Liver (tissue), 9 donors: Measurements from ENCODE around the gene SNX19. TPM values are rescaled to one million over a fixed set of nuclear protein-coding genes. Genes with fewer than 3 reads are reported as not detected.

Experiments used
- DNase-seq: peaks from one replicate; pipeline ENCODE4 v3.0.0-alpha.2; 2017; ENCODE audit warnings: low spot score
- H3K27ac ChIP-seq, 2 donors: one replicate each; pipeline ENCODE4 v1.7.0; 2013; ENCODE audit warnings: inconsistent platforms in 2 of 2, low read length in 2 of 2, control low read depth in 1 of 2, low read depth in 1 of 2, mild to moderate bottlenecking in 1 of 2
- H3K27me3 ChIP-seq, 4 donors: one replicate each; pipeline versions ENCODE4 v1.6.1 to v1.7.0; 2013; ENCODE audit warnings: low read length in 3 of 4, inconsistent platforms in 1 of 4, mild to moderate bottlenecking in 1 of 4, moderate library complexity in 1 of 4; ENCODE audit not compliant: control insufficient read depth in 4 of 4, insufficient read depth in 4 of 4
- H3K36me3 ChIP-seq, 4 donors: one replicate each; pipeline versions ENCODE4 v1.6.1 to v1.7.0; 2013; ENCODE audit warnings: low read length in 3 of 4, mild to moderate bottlenecking in 3 of 4, low read depth in 1 of 4, moderate library complexity in 1 of 4; ENCODE audit not compliant: control insufficient read depth in 4 of 4, insufficient read depth in 3 of 4
- H3K4me1 ChIP-seq, 4 donors: one replicate each; pipeline versions ENCODE4 v1.6.1 to v1.7.0; 2013; ENCODE audit warnings: low read length in 3 of 4, mild to moderate bottlenecking in 3 of 4, moderate library complexity in 1 of 4; ENCODE audit not compliant: control insufficient read depth in 4 of 4, insufficient read depth in 4 of 4
- H3K4me3 ChIP-seq, 3 donors: one replicate each; pipeline versions ENCODE4 v1.6.1 to v1.7.0; 2013; ENCODE audit warnings: low read length in 3 of 3, control low read depth in 1 of 3, low read depth in 1 of 3, mild to moderate bottlenecking in 1 of 3
- H3K9ac ChIP-seq, 2 donors: one replicate each; pipeline ENCODE4 v1.7.0; 2013; ENCODE audit warnings: low read length in 2 of 2, mild to moderate bottlenecking in 2 of 2, moderate library complexity in 2 of 2, control low read depth in 1 of 2, low read depth in 1 of 2
- H3K9me3 ChIP-seq, 4 donors: one replicate each; pipeline versions ENCODE4 v1.6.1 to v1.7.0; 2013; ENCODE audit warnings: low read length in 3 of 4; ENCODE audit not compliant: control insufficient read depth in 4 of 4
- FOXA1 ChIP-seq: IDR thresholded peaks from 2 replicates; pipeline ENCODE4 v1.6.1; 2016; ENCODE audit warnings: antibody characterized with exemption
- HNF4G ChIP-seq: IDR thresholded peaks from 2 replicates; pipeline ENCODE4 v1.6.1; 2016; ENCODE audit warnings: antibody characterized with exemption
- NR2F2 ChIP-seq: IDR thresholded peaks from 2 replicates; pipeline ENCODE4 v1.6.1; 2016; ENCODE audit warnings: antibody characterized with exemption
- TAF1 ChIP-seq: conservative IDR thresholded peaks from 2 replicates; pipeline ENCODE4 v1.6.1; 2016; ENCODE audit warnings: antibody characterized with exemption, mild to moderate bottlenecking
- YY1 ChIP-seq: IDR thresholded peaks from 2 replicates; pipeline ENCODE4 v1.6.1; 2016; ENCODE audit warnings: antibody characterized with exemption, mild to moderate bottlenecking
- WGBS: extraction: QIAGEN DNeasy Blood & Tissue Kit; methylation state at CpG from one replicate; pipeline ENCODE4 v1.1.7; 2013; 5-methylcytosine and 5-hydroxymethylcytosine counted together
- polyA plus RNA-seq, 2 donors: library from polyadenylated mRNA; stranded (reverse) in 1 of 2; unstranded in 1 of 2; fragments of 200-250 nt in 1 of 2; fragments of >200 nt in 1 of 2; fragmentation: Nextera tagmentation in 1 of 2; extraction: Ambion mirVana in 1 of 2; gene quantifications; one replicate each; pipeline versions ENCODE4 v1.2.1 to v1.2.3, GENCODE V29; 2013 to 2015
- total RNA-seq, 2 donors: library from RNA; depleted of rRNA; stranded (reverse); fragments of >200 nt; gene quantifications; one replicate each; pipeline ENCODE4 v1.2.3, GENCODE V29; 2014
- TF ChIP-seq, protein P1 (sequence below): IDR thresholded peaks from 2 replicates; pipeline ENCODE4 v1.6.1; 2016; ENCODE audit warnings: antibody characterized with exemption, mild to moderate bottlenecking
- TF ChIP-seq, protein P2 (sequence below): IDR thresholded peaks from 2 replicates; pipeline ENCODE4 v1.6.1; 2016; ENCODE audit warnings: antibody characterized with exemption
- TF ChIP-seq, protein P3 (sequence below): fragments of 150-350 bp; IDR thresholded peaks from 2 replicates; pipeline ENCODE4 v1.5.1; 2017; ENCODE audit warnings: improper control_type of control experiment, low read depth, low read length; ENCODE audit not compliant: missing input control
- donor health status: healthy.
- donor health status: healthy.
- donor health status: healthy.
- donor health status: healthy.
- donor health status: healthy.

The SNX19 gene
- total and polyA plus RNA-seq, 4 donors, result 16.5 to 94.5 (median 32.7) TPM

DNA sequence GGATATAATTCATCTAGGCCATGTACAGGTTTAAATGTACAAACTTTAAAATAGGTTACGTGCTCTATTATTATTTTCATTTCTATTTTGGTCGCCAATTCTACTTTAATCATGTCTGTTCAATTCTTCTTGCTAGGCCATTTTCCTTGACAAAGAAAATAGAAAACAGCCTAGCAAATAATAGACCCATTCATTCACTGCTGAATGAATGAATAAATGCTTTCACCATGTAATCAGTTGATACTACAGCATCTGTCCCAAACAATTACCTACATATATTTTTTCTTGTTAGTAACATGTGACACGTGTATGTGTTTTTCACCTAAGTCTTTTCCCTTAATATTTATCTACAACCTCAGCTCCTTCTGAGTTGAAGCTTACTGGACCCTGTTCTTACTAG lies 27.5 kb downstream of the SNX19 start:
- no peaks in the 10 kb centered on the region for H3K9me3 ChIP-seq
- DNase-seq, result no peak
- TF ChIP-seq, protein P1, sequence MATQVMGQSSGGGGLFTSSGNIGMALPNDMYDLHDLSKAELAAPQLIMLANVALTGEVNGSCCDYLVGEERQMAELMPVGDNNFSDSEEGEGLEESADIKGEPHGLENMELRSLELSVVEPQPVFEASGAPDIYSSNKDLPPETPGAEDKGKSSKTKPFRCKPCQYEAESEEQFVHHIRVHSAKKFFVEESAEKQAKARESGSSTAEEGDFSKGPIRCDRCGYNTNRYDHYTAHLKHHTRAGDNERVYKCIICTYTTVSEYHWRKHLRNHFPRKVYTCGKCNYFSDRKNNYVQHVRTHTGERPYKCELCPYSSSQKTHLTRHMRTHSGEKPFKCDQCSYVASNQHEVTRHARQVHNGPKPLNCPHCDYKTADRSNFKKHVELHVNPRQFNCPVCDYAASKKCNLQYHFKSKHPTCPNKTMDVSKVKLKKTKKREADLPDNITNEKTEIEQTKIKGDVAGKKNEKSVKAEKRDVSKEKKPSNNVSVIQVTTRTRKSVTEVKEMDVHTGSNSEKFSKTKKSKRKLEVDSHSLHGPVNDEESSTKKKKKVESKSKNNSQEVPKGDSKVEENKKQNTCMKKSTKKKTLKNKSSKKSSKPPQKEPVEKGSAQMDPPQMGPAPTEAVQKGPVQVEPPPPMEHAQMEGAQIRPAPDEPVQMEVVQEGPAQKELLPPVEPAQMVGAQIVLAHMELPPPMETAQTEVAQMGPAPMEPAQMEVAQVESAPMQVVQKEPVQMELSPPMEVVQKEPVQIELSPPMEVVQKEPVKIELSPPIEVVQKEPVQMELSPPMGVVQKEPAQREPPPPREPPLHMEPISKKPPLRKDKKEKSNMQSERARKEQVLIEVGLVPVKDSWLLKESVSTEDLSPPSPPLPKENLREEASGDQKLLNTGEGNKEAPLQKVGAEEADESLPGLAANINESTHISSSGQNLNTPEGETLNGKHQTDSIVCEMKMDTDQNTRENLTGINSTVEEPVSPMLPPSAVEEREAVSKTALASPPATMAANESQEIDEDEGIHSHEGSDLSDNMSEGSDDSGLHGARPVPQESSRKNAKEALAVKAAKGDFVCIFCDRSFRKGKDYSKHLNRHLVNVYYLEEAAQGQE, result no peak
- TF ChIP-seq, protein P2, sequence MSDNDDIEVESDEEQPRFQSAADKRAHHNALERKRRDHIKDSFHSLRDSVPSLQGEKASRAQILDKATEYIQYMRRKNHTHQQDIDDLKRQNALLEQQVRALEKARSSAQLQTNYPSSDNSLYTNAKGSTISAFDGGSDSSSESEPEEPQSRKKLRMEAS, result no peak
- no peak for TF ChIP-seq TAF1
- TF ChIP-seq FOXA1, result no peak
- no peaks in the 10 kb centered on the region for H3K27me3 ChIP-seq
- WGBS, result 98% methylated on average over 3 of the region's 3 CpGs
- peaks cover 3 to 24% (median 8%) of the 10 kb centered on the region in 4 donors for H3K36me3 ChIP-seq
- H3K4me1 ChIP-seq, result peaks cover 0 to 6% (median 3%) of the 10 kb centered on the region in 4 donors
- H3K9ac ChIP-seq, result no peak overlapping the region
- no peak overlapping the region for H3K4me3 ChIP-seq
- H3K27ac ChIP-seq, result no peak overlapping the region

DNA sequence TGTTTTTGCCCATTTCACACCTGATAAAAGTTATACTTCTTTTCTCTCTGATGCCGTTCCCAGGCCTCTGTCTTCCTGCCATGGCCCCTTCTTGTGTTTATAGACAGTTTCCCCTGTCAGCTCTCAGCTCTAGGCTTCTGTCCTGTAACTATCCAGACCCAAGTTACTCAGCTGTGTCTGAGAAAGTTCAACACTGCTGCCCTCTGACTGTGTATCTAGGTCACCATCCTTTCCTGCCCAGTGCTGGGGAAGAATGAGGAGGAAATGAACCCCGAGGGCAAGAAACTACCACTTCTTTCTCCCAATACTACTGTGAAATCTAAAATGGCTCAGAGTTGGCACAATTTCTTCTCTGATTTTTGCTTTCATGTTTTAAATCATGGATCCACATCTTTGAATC lies 29.6 kb downstream of the SNX19 start:
- no peak for DNase-seq
- H3K4me1 ChIP-seq, result peaks cover 0 to 4% (median 2%) of the 10 kb centered on the region in 4 donors
- WGBS, result 79% methylated on average over 2 of the region's 2 CpGs
- peaks cover 0 to 30% (median 15%) of the 10 kb centered on the region in 4 donors for H3K36me3 ChIP-seq
- H3K9ac ChIP-seq, result no peak overlapping the region
- H3K27me3 ChIP-seq, result no peaks in the 10 kb centered on the region
- H3K9me3 ChIP-seq, result no peaks in the 10 kb centered on the region
- TF ChIP-seq, protein P3, sequence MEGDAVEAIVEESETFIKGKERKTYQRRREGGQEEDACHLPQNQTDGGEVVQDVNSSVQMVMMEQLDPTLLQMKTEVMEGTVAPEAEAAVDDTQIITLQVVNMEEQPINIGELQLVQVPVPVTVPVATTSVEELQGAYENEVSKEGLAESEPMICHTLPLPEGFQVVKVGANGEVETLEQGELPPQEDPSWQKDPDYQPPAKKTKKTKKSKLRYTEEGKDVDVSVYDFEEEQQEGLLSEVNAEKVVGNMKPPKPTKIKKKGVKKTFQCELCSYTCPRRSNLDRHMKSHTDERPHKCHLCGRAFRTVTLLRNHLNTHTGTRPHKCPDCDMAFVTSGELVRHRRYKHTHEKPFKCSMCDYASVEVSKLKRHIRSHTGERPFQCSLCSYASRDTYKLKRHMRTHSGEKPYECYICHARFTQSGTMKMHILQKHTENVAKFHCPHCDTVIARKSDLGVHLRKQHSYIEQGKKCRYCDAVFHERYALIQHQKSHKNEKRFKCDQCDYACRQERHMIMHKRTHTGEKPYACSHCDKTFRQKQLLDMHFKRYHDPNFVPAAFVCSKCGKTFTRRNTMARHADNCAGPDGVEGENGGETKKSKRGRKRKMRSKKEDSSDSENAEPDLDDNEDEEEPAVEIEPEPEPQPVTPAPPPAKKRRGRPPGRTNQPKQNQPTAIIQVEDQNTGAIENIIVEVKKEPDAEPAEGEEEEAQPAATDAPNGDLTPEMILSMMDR, result no peak
- TF ChIP-seq NR2F2, result peak; percentile 83
- H3K4me3 ChIP-seq, result no peak overlapping the region
- H3K27ac ChIP-seq, result no peak overlapping the region

DNA sequence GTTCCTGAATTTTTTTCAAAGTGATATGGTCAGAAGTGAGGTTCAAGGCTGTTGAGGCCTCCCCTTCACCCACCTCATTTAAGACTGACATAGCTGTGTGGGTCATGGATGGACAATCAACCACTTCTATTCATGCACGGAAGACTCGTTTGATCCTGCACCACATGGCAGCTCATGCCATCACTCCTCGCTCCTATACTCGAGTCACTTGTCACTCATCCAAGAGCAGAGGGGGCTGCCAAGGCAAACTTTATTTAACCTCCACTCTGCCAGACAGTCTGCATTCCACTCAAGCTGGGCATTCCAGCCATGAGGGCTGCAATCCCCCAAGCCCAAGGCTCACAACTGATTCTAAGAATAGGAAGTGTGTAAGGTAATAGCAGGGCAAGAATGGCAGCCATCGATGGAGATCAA lies 34.1 kb downstream of the SNX19 start:
- WGBS, result 56% methylated on average over 5 of the region's 5 CpGs
- DNase-seq, result no peak
- Histone ChIP-seq H3K36me3 (peaks cover 4 to 58% (median 52%) of the 10 kb centered on the region in 4 donors), H3K9ac (no peak overlapping the region), H3K4me1 (no peaks in the 10 kb centered on the region), H3K4me3 (no peak overlapping the region), H3K27me3 (no peaks in the 10 kb centered on the region), H3K27ac (no peak overlapping the region), H3K9me3 (no peaks in the 10 kb centered on the region)
- TF ChIP-seq, protein P3, result no peak
- no peak for TF ChIP-seq YY1
- TF ChIP-seq HNF4G, result no peak
- TF ChIP-seq, protein P1, result no peak
